WERI-Rb-1 (cell line): Measurements from ENCODE around the gene TALDO1.

Experiments used
- DNase-seq: peaks from one replicate; pipeline ENCODE4 v3.0.0-alpha.2; 2020
- H3K27ac ChIP-seq: fragments of 250-450 bp; sonication (Bioruptor Pico); 2 replicates; pipeline ENCODE4 v1.5.1; 2020; ENCODE audit warnings: mild to moderate bottlenecking, moderate library complexity
- H3K27me3 ChIP-seq: fragments of 250-450 bp; sonication (Bioruptor Pico); 2 replicates; pipeline ENCODE4 v1.5.1; 2021; ENCODE audit warnings: mild to moderate bottlenecking, low read depth, moderate library complexity; ENCODE audit not compliant: insufficient read depth, severe bottlenecking
- H3K36me3 ChIP-seq: fragments of 250-450 bp; sonication (Bioruptor Pico); 2 replicates; pipeline ENCODE4 v1.5.1; 2020; ENCODE audit warnings: mild to moderate bottlenecking, moderate library complexity
- H3K4me3 ChIP-seq: 2 replicates; pipeline ENCODE4 v1.5.1; 2011; ENCODE audit warnings: low read depth, mild to moderate bottlenecking, control low read depth, low read length
- H3K9me3 ChIP-seq: fragments of 250-450 bp; sonication (Bioruptor Pico); 2 replicates; pipeline ENCODE4 v1.5.1; 2021; ENCODE audit warnings: mild to moderate bottlenecking, moderate library complexity; ENCODE audit not compliant: severe bottlenecking
- CTCF ChIP-seq: IDR thresholded peaks from 2 replicates; pipeline ENCODE4 v1.5.1; 2011; ENCODE audit warnings: low read depth, mild to moderate bottlenecking, control low read depth, inconsistent platforms, low read length

Gene TALDO1

DNA sequence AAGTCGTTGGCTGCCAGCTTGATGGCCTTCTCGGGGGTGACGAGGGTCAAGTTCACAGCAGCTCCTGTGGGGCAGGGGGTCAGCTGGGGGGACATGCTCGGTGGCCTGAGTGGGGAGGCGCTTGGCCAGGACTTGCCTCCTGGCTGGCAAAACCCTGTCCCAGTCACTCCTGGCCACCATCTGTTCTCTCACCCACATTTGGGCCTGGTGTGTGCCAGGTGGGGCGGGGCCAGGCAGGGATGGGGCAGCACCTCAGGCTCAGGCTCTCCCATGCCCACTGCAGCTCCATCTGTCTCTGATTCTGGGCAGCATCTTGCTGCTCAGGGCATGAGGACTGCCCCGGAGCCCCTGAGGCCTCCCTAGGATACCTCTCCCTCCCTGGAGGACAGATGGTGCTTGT, 46.3 kb downstream of the TALDO1 start:
- TF ChIP-seq CTCF = no peak
- no peaks in the 10 kb centered on the region for H3K9me3 ChIP-seq
- H3K27me3 ChIP-seq = no peaks in the 10 kb centered on the region
- DNase-seq = no peak
- H3K4me3 ChIP-seq = peak overlapping the region; percentile 3; the same call in 1 of the 2 replicates
- peak overlapping the region; percentile 84 for H3K27ac ChIP-seq
- H3K36me3 ChIP-seq = peaks cover 37% of the 10 kb centered on the region

DNA sequence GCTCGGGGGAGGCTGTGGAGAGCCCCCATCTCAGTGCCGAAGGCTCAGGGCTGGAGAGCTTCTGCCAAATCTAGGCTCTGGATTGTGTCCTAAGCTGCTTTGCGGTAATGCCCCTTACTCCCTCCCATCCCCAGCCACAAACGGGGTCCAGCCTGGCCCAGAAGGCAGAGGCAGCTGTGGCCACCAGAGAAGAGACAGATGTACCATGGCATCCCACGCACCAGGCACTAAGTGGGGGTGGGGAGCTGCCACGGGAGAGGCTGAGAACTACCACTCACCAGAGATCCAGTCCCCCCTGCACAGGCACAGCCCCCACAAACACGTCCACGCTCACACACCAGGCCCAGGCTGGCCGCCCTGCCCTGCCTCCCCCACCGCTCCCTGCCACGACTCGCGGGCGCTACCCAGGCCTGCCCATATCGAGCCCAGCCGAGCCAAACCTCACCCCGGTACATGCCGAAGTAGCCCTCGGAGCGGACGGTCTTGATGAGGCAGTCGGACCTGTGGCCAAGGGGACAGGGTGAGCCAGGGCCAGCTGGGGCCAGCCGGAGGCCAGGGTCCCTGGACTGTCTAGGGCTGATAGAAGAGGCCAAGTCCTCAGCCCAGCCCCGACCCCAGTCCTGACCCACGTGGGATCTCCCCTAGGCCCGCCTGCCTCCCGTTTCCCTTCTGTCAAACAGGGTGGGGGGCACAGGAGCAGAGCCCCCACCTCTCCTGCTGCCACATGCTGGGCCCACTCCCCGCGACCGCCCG, 46.9 kb downstream of the TALDO1 start:
- peak overlapping the region; percentile 84 for H3K27ac ChIP-seq
- peaks cover 44% of the 10 kb centered on the region for H3K36me3 ChIP-seq
- H3K27me3 ChIP-seq = no peaks in the 10 kb centered on the region
- H3K4me3 ChIP-seq = peak overlapping the region; percentile 68
- TF ChIP-seq CTCF = no peak
- peak; percentile 78 for DNase-seq
- no peaks in the 10 kb centered on the region for H3K9me3 ChIP-seq

GRCh38 chr11:794766-795633, 47.7 kb downstream of the TALDO1 start:
- H3K27ac ChIP-seq = peak overlapping the region; percentile 84
- TF ChIP-seq CTCF = no peak
- peak overlapping the region; percentile 68 for H3K4me3 ChIP-seq
- H3K27me3 ChIP-seq = no peaks in the 10 kb centered on the region
- peaks cover 52% of the 10 kb centered on the region for H3K36me3 ChIP-seq
- H3K9me3 ChIP-seq = no peaks in the 10 kb centered on the region
- peak; percentile 60 for DNase-seq

- H3K27ac ChIP-seq = peak overlapping the region; percentile 97
- peak; percentile 69 for DNase-seq
Observed at GRCh38 chr11:795634-796564, 48.6 kb downstream of the TALDO1 start.

More at GRCh38 chr11:795634-796564, 48.6 kb downstream of the TALDO1 start:
- Histone ChIP-seq H3K9me3 (no peaks in the 10 kb centered on the region), H3K36me3 (peaks cover 56% of the 10 kb centered on the region), H3K27me3 (no peaks in the 10 kb centered on the region), H3K4me3 (peak overlapping the region; percentile 68)
- TF ChIP-seq CTCF = no peak
